ENCODE measurements around the gene ISCU. TPM values are rescaled to one million over a fixed set of nuclear protein-coding genes. Genes with fewer than 3 reads are reported as not detected.
A peak's percentile ranks its signal among the peaks of the same experiment; 100 is the strongest.
"Not testable (repeated sequence)": the region's sequence is repeated elsewhere in the genome, so short reads cannot be mapped to it uniquely, and the experiment has no call there.

The ISCU gene
- total and polyA plus RNA-seq, 8 donors = 83.3 to 256 (median 165) TPM

- TF ChIP-seq POLR2AphosphoS5 (IDR thresholded peaks at IDR 0.05) (no peak), POLR2A (IDR thresholded peaks at IDR 0.05) (no peak), EP300 (IDR thresholded peaks at IDR 0.05) (no peak), CTCF (IDR thresholded peaks at IDR 0.05) (no peak)
- intact Hi-C loops (cut with DNase I; ENCODE audit: low total_unique reads) = no loop called here
- Histone ChIP-seq H3K4me3 (no peak overlapping the region), H3K27me3 (peaks cover 0 to 22% (median 0%) of the 10 kb centered on the region in 3 donors), H3K36me3 (no peaks in the 10 kb centered on the region), H3K27ac (no peak overlapping the region), H3K9me3 (no peaks in the 10 kb centered on the region), H3K4me1 (no peaks in the 10 kb centered on the region)
- DNase-seq = no peak
- WGBS, 5 donors = 56 to 100% (median 62%) methylated on average over 1 to 4 of the region's 4 CpGs
Measured at GRCh38 chr12:108587826-108588225, 25.4 kb downstream of the ISCU start.

- no peak overlapping the region for H3K4me3 ChIP-seq
- peak in 1 of 2 donors; percentile 73 for DNase-seq
- intact Hi-C loops (cut with DNase I; ENCODE audit: low total_unique reads) = no loop called here
- no peaks in the 10 kb centered on the region for H3K4me1 ChIP-seq
- H3K36me3 ChIP-seq = no peaks in the 10 kb centered on the region
- peaks cover 0 to 22% (median 0%) of the 10 kb centered on the region in 3 donors for H3K27me3 ChIP-seq
- WGBS, 5 donors = 33 to 49% (median 36%) methylated on average over 14 to 15 of the region's 15 CpGs
- TF ChIP-seq POLR2A (IDR thresholded peaks at IDR 0.05) = no peak
- no peak for TF ChIP-seq CTCF (IDR thresholded peaks at IDR 0.05)
- no peak overlapping the region for H3K27ac ChIP-seq
- no peaks in the 10 kb centered on the region for H3K9me3 ChIP-seq
Measured at GRCh38 chr12:108589028-108589839, 26.8 kb downstream of the ISCU start.

- no peak for TF ChIP-seq CTCF (IDR thresholded peaks at IDR 0.05)
- TF ChIP-seq POLR2AphosphoS5 (IDR thresholded peaks at IDR 0.05) = no peak
- TF ChIP-seq POLR2A (IDR thresholded peaks at IDR 0.05) = no peak
- no peak for TF ChIP-seq EP300 (IDR thresholded peaks at IDR 0.05)
- H3K4me1 ChIP-seq = no peaks in the 10 kb centered on the region
- DNase-seq = no peak
- no peak overlapping the region for H3K27ac ChIP-seq
- no peak overlapping the region for H3K4me3 ChIP-seq
- intact Hi-C loops (cut with DNase I; ENCODE audit: low total_unique reads) = no loop called here
- no peaks in the 10 kb centered on the region for H3K9me3 ChIP-seq
- peaks cover 0 to 22% (median 0%) of the 10 kb centered on the region in 3 donors for H3K27me3 ChIP-seq
- 53 to 59% (median 56%) methylated on average over 6 to 7 of the region's 7 CpGs for WGBS, 5 donors
- no peaks in the 10 kb centered on the region for H3K36me3 ChIP-seq
Measured at GRCh38 chr12:108589840-108590229, 27.4 kb downstream of the ISCU start.

- H3K27me3 ChIP-seq = peaks cover 0 to 22% (median 0%) of the 10 kb centered on the region in 3 donors
- H3K9me3 ChIP-seq; H3K4me3 ChIP-seq; DNase-seq; H3K36me3 ChIP-seq; H3K27ac ChIP-seq; intact Hi-C loops (cut with DNase I; ENCODE audit: low total_unique reads); H3K4me1 ChIP-seq: not testable (repeated sequence)
- WGBS, 5 donors = 82 to 93% (median 92%) methylated on average over 9 of the region's 9 CpGs
Measured at GRCh38 chr12:108590463-108590862, 28.1 kb downstream of the ISCU start.

Measured in stomach (tissue), 9 donors.